Type B pancreatic cell (in vitro differentiated cells): ENCODE results near the gene OR2AJ1. TPM values are rescaled to one million over a fixed set of nuclear protein-coding genes. Genes with fewer than 3 reads are reported as not detected.

Source experiments
- DNase-seq: peaks from one replicate; pipeline ENCODE4 v3.0.0; 2021; ENCODE audit warnings: mixed read lengths; ENCODE audit not compliant: unreplicated experiment; ENCODE audit errors: extremely low spot score
- H3K27ac Mint-ChIP-seq: 2 replicates; pipeline ENCODE4 v1.8.0; 2021; ENCODE audit warnings: mild to moderate bottlenecking, mixed read lengths
- H3K27me3 Mint-ChIP-seq: 2 replicates; pipeline ENCODE4 v1.8.0; 2021; ENCODE audit warnings: mixed read lengths
- H3K36me3 Mint-ChIP-seq: 2 replicates; pipeline ENCODE4 v1.8.0; 2021; ENCODE audit warnings: mixed read lengths
- H3K4me1 Mint-ChIP-seq: one replicate; pipeline ENCODE4 v1.8.0; 2021; ENCODE audit warnings: mixed read lengths; ENCODE audit not compliant: unreplicated experiment
- H3K4me3 Mint-ChIP-seq: 2 replicates; pipeline ENCODE4 v1.8.0; 2021; ENCODE audit warnings: mild to moderate bottlenecking, mixed read lengths
- H3K9me3 Mint-ChIP-seq: 2 replicates; pipeline ENCODE4 v1.8.0; 2021; ENCODE audit warnings: mixed read lengths
- CTCF ChIP-seq: fragments of 200-600 bp; sonication (generic); conservative IDR thresholded peaks from 2 replicates; pipeline ENCODE4 v1.5.0; 2021; ENCODE audit warnings: antibody characterized with exemption, mild to moderate bottlenecking
- total RNA-seq: library from RNA; stranded (reverse); gene quantifications from 2 replicates; pipeline ENCODE4 v1.2.1, GENCODE V29; 2021; ENCODE audit warnings: low replicate concordance

Gene OR2AJ1
- total RNA-seq, 1 donor from 2014 or later, result not detected

GRCh38 chr1:247953408-247953807 lies 28.7 kb downstream of the OR2AJ1 start:
- H3K36me3 Mint-ChIP-seq, result no peaks in the 10 kb centered on the region
- no peak overlapping the region for H3K4me3 Mint-ChIP-seq
- no peak for TF ChIP-seq CTCF
- no peaks in the 10 kb centered on the region for H3K27me3 Mint-ChIP-seq
- H3K27ac Mint-ChIP-seq, result no peak overlapping the region
- DNase-seq, result no peak
- peaks cover 9% of the 10 kb centered on the region for H3K9me3 Mint-ChIP-seq
- no peaks in the 10 kb centered on the region for H3K4me1 Mint-ChIP-seq

- no peaks in the 10 kb centered on the region for H3K27me3 Mint-ChIP-seq
Measured at GRCh38 chr1:247961791-247962190, 37.1 kb downstream of the OR2AJ1 start.

GRCh38 chr1:247962911-247963588 lies 38.4 kb downstream of the OR2AJ1 start:
- Mint-ChIP-seq H3K27me3 (no peaks in the 10 kb centered on the region), H3K9me3 (peaks cover 6% of the 10 kb centered on the region), H3K27ac (no peak overlapping the region), H3K4me1 (no peaks in the 10 kb centered on the region), H3K36me3 (no peaks in the 10 kb centered on the region), H3K4me3 (no peak overlapping the region)
- no peak for DNase-seq
- no peak for TF ChIP-seq CTCF

More at GRCh38 chr1:247961791-247962190, 37.1 kb downstream of the OR2AJ1 start:
- H3K27ac Mint-ChIP-seq, result no peak overlapping the region
- peaks cover 11% of the 10 kb centered on the region for H3K9me3 Mint-ChIP-seq
- no peaks in the 10 kb centered on the region for H3K36me3 Mint-ChIP-seq
- no peaks in the 10 kb centered on the region for H3K4me1 Mint-ChIP-seq
- no peak for TF ChIP-seq CTCF
- DNase-seq, result no peak
- H3K4me3 Mint-ChIP-seq, result no peak overlapping the region

- H3K36me3 Mint-ChIP-seq, result no peaks in the 10 kb centered on the region
- no peaks in the 10 kb centered on the region for H3K27me3 Mint-ChIP-seq
- H3K4me1 Mint-ChIP-seq, result no peaks in the 10 kb centered on the region
- peaks cover 6% of the 10 kb centered on the region for H3K9me3 Mint-ChIP-seq
- DNase-seq, result no peak
- H3K27ac Mint-ChIP-seq, result no peak within 1 kb of the TSS
- no peak for TF ChIP-seq CTCF
- H3K4me3 Mint-ChIP-seq, result no peak within 1 kb of the TSS
Measured at GRCh38 chr1:247964933-247965332, 40.2 kb downstream of the OR2AJ1 start, which contains the start of gene OR2AK2. OR2AK2 (plus strand) TSS chr1:247965233; CDS start chr1:247965377, 144 bp downstream.

GRCh38 chr1:247966532-247967204 lies 42.0 kb downstream of the OR2AJ1 start:
- Mint-ChIP-seq H3K9me3 (peaks cover 6% of the 10 kb centered on the region), H3K27me3 (no peaks in the 10 kb centered on the region), H3K4me1 (no peaks in the 10 kb centered on the region), H3K4me3 (no peak overlapping the region), H3K27ac (no peak overlapping the region), H3K36me3 (no peaks in the 10 kb centered on the region)
- no peak for TF ChIP-seq CTCF
- DNase-seq, result no peak

Other genes with a start within 250 kb of the OR2AJ1 start
- not detected in 2 replicates for gene OR13G1, start 245.2 kb upstream of the OR2AJ1 start, total RNA-seq
- not detected in 2 replicates for gene OR6F1, start 208.2 kb upstream of the OR2AJ1 start, total RNA-seq
- not detected in 2 replicates for gene OR14K1, start 186.3 kb upstream of the OR2AJ1 start, total RNA-seq
- gene OR14A2, start 176.7 kb upstream of the OR2AJ1 start, total RNA-seq, result not detected in 2 replicates
- not detected in 2 replicates for gene OR1C1, start 164.3 kb upstream of the OR2AJ1 start, total RNA-seq
- gene OR14A16, start 100.8 kb upstream of the OR2AJ1 start, total RNA-seq, result not detected in 2 replicates
- not detected in 2 replicates for gene OR11L1, start 83.0 kb upstream of the OR2AJ1 start, total RNA-seq
- 0.17 and 0.81 TPM in 2 replicates for gene TRIM58, start 67.7 kb upstream of the OR2AJ1 start, total RNA-seq
- gene OR2W3, start 29.3 kb upstream of the OR2AJ1 start, total RNA-seq, result not detected in 2 replicates
- gene OR2T8, start 4.6 kb upstream of the OR2AJ1 start, total RNA-seq, result not detected in 2 replicates
- not detected in 2 replicates for gene OR2L8, start 24.0 kb downstream of the OR2AJ1 start, total RNA-seq
- gene OR2AK2, start 40.3 kb downstream of the OR2AJ1 start, total RNA-seq, result not detected in 2 replicates
- not detected in 2 replicates for gene OR2L5, start 88.8 kb downstream of the OR2AJ1 start, total RNA-seq
- 0.07 and 0.14 TPM in 2 replicates for gene OR2L2, start 105.2 kb downstream of the OR2AJ1 start, total RNA-seq
- not detected in 2 replicates for gene OR2L3, start 121.9 kb downstream of the OR2AJ1 start, total RNA-seq
- gene OR2L13, start 170.3 kb downstream of the OR2AJ1 start, total RNA-seq, result not detected in 2 replicates
- not detected in 2 replicates for gene OR2M5, start 220.3 kb downstream of the OR2AJ1 start, total RNA-seq
- gene OR2M2, start 249.9 kb downstream of the OR2AJ1 start, total RNA-seq, result not detected in 2 replicates